Kidney glomerular epithelial cell (primary cell): ENCODE measurements around the gene COL17A1.
A peak's percentile ranks its signal among the peaks of the same experiment; 100 is the strongest.

ENCODE experiments used
- DNase-seq: peaks from one replicate; lab custom pipeline; 2025; lab: John Stamatoyannopoulos, UW

The COL17A1 gene

GRCh38 chr10:104085801-104086400, at the start of gene COL17A1:
Gene COL17A1, minus strand, starts transcription at chr10:104085880. Its CDS starts 5,207 bp downstream, at chr10:104080673.
- DNase-seq, result no peak

GRCh38 chr10:104130041-104130440, 44.4 kb upstream of the COL17A1 start:
- no peak for DNase-seq

- peak; percentile 3 for DNase-seq
Measured at GRCh38 chr10:104128214-104128613, 42.5 kb upstream of the COL17A1 start.

GRCh38 chr10:104127411-104127810, 41.7 kb upstream of the COL17A1 start:
- DNase-seq, result peak; percentile 5

- no peak for DNase-seq
Measured at GRCh38 chr10:104123397-104123796, 37.7 kb upstream of the COL17A1 start.

- no peak for DNase-seq
Measured at GRCh38 chr10:104122225-104123107, 36.8 kb upstream of the COL17A1 start.

- DNase-seq, result peak; percentile 97
Measured at GRCh38 chr10:104121485-104122224, 36.0 kb upstream of the COL17A1 start, which contains the start of gene SFR1. Gene SFR1, plus strand, starts transcription at chr10:104122171. Its CDS starts 13 bp downstream, at chr10:104122184.

- peak; percentile 95 for DNase-seq
Measured at GRCh38 chr10:104120903-104121484, 35.3 kb upstream of the COL17A1 start.

GRCh38 chr10:104120512-104120902, 34.8 kb upstream of the COL17A1 start:
- DNase-seq, result no peak

GRCh38 chr10:104119996-104120395, 34.3 kb upstream of the COL17A1 start:
- DNase-seq, result peak; percentile 22

- DNase-seq, result peak; percentile 88
Measured at GRCh38 chr10:104117839-104118323, 32.2 kb upstream of the COL17A1 start.

- DNase-seq, result no peak
Measured at GRCh38 chr10:104113376-104113956, 27.8 kb upstream of the COL17A1 start.

GRCh38 chr10:104109908-104110662, 24.4 kb upstream of the COL17A1 start:
- peak; percentile 95 for DNase-seq

GRCh38 chr10:104104926-104105325, 19.2 kb upstream of the COL17A1 start:
- no peak for DNase-seq

- DNase-seq, result no peak
Measured at GRCh38 chr10:104104418-104104817, 18.7 kb upstream of the COL17A1 start.

GRCh38 chr10:104103956-104104355, 18.3 kb upstream of the COL17A1 start:
- DNase-seq, result no peak

GRCh38 chr10:104101902-104102301, 16.2 kb upstream of the COL17A1 start:
- DNase-seq, result no peak

GRCh38 chr10:104100795-104101194, 15.1 kb upstream of the COL17A1 start:
- no peak for DNase-seq

GRCh38 chr10:104099941-104100340, 14.3 kb upstream of the COL17A1 start:
- no peak for DNase-seq

- DNase-seq, result no peak
Measured at GRCh38 chr10:104099269-104099668, 13.6 kb upstream of the COL17A1 start.
